HT-29 (cell line): ENCODE data around the gene RARRES2. TPM values are rescaled to one million over a fixed set of nuclear protein-coding genes. Genes with fewer than 3 reads are reported as not detected.
A peak's percentile ranks its signal among the peaks of the same experiment; 100 is the strongest.

Experiments
- DNase-seq: peaks from one replicate; pipeline ENCODE4 v3.0.0-alpha.2; 2015; ENCODE audit warnings: low spot score
- total RNA-seq: library from RNA; depleted of rRNA; stranded (reverse); fragments of >200 nt; shearing (Covaris generic); gene quantifications from 2 replicates; pipeline ENCODE4 v1.2.3, GENCODE V29; 2014

RARRES2 gene
- total RNA-seq, 1 experiment from 2014 or later, result 10.5 TPM

DNA sequence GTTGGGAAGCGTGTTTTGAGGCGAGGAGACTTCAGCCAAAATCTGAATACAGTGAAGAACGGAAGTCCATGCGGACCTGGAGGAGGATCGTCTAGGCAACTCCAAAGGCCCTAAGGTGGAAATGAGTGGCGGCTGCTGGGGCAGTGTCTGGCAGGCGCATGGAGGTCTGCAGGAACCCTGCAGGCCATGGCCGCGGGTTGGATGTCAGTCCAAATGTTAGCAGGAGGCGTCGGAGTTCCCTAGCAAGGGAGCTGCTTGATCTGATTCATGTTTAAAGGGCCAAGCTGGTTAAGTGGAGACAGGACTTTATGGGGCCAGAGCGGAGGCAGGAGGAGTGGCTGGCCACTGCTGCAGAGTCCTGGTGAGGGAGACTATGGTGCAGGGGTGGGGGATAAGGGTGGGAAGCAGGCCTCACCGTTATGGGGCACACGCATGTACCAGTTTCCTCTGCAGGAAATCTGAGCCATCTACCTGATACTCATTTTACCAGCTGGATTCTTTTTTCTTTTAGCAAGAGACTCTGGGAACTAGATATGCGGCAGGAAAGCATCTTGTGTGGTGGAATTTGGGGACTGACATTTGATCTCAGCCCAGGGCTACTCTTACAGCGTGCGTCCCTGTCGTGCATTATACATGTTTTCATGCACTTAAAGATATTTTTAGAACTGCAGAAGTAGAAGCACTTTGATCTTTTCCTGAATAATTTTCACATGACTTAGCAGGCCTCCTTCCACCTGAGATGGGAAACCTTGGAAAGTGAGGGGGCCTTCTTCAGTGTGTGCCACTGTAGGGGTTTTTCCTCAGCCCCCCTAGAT lies 20.6 kb upstream of the RARRES2 start:
- no peak for DNase-seq

GRCh38 chr7:150361402-150361801 lies 20.0 kb upstream of the RARRES2 start:
- no peak for DNase-seq

- DNase-seq, result no peak
Observed at GRCh38 chr7:150360363-150361058, 19.1 kb upstream of the RARRES2 start.

GRCh38 chr7:150359622-150360362 lies 18.4 kb upstream of the RARRES2 start:
- no peak for DNase-seq

- DNase-seq, result no peak
Observed at GRCh38 chr7:150358988-150359621, 17.7 kb upstream of the RARRES2 start.

DNA sequence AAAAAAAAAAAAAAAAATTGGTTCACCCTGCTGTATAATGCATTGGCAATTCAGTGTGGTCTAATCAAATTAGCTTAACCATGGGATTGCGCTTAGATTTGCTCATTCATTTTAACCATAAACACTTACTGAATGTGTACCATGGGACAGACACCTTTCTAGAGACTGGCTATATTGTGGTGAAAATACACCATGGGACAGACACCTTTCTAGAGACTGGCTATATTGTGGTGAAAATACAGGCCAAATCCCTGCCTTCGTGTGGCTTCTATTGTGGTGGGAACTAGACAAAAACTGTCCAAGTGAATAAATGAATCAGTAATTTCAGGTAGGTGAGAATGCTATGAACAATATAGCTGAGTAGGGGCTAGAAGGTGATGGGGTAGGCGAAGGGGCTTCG lies 17.0 kb upstream of the RARRES2 start:
- no peak for DNase-seq

- peak; percentile 32 for DNase-seq
Observed at GRCh38 chr7:150357771-150358427, 16.5 kb upstream of the RARRES2 start.

DNA sequence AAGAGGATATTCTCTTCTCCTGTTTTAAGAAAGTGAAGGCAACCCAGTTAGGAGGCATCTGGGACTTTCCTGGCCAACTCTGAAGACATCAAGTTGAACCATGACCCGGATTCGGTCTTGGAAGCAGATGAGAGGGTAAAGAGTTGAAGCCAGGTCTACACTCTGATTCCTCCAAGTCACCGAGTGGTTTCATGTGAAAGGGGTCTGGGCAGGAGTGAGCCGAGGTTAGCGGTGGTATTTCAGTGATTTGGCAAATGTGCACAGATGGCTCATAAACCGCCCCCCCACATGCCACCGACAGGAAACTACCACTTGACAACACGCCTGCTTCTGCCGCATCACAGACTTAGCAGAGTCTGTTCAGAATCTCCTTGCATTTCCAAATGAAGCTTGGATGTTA lies 15.8 kb upstream of the RARRES2 start:
- no peak for DNase-seq

DNA sequence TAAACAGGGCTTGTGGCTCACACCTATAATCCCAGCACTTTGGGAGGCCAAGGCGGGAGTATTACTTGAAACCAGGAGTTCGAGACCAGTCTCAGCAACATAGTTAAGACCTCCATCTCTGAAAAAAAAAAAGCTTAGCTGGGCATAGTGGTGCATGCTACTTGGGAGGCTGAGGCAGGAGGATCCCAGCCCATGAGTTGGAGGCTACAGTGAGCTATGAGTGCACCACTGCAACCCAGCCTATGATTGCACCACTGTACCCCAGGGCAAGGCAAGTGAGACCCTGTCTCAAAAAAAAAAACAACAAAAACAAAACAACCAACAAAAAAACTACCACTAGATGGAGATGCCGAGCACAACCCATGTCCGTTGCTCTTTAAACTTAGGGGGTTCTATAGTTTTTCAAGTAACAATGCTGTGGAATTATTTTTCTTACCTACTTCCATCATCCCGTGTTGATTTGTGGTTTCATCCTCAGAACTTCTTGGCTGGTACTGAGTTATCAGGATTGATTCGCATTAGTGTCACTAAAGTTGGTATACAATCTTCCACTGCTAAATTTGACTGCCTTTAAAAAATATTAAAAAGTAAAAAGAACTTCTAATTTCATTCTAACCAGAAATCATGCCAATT lies 15.0 kb upstream of the RARRES2 start:
- DNase-seq, result peak; percentile 68

GRCh38 chr7:150355666-150356059 lies 14.2 kb upstream of the RARRES2 start:
- no peak for DNase-seq

GRCh38 chr7:150351587-150352194 lies 10.3 kb upstream of the RARRES2 start:
- no peak for DNase-seq

DNA sequence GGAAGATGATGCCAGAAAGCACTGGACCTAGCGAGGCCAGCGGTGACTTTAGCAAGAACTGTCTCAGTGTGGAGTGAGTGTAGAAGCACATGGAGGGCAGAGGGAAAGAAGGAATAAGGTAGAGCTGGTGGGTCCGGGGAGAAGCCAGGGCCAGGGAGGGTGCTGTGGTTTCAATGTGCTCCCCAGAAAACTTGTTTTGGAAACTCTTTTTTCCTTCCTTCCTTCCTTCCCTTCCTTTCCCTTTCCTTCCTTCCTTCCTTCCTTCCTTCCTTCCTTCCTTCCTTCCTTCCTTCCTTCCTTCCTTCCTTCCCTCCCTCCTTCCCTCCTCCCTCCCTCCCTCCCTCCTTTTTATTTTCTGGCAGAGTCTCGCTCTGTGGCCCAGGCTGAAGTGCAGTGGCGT lies 5.5 kb upstream of the RARRES2 start:
- no peak for DNase-seq

GRCh38 chr7:150345012-150345411 lies 3.6 kb upstream of the RARRES2 start:
- DNase-seq, result no peak

- no peak for DNase-seq
Observed at GRCh38 chr7:150344299-150344698, 2.9 kb upstream of the RARRES2 start.

DNA sequence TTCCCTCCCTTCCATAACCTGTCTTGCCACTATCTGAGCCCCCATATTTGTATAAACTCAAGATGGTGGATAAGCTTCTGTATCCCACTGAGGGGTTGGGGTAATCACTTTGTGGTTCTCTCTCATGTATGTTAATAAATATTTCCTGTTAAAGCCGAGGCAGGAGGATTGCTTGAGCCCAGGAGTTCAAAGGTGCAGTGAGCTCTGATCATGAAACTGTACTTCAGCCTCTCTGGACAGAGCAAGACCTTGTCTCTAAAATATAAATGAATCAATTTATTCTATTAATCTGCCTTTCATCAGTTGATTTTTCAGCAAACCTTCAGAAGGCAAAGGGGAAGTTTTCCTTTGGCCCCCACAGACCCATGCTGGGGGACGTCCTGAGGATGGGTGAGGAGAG lies 1.8 kb upstream of the RARRES2 start:
- no peak for DNase-seq

DNA sequence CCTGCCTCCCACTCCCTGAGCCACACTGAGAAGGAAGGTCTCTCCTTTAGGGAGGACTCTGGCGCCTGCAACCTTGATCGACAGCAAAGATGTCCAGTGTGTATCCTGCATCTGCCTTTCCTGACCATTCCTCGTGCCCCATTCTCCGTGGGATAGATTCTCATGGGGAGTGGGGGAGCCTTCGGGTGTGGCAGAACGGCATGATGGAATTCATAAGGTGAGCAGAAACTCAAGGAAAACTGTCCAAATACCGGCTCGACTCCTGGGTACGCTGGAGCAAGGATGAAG lies 636 bp upstream of the RARRES2 start:
- DNase-seq, result no peak

- no peak for DNase-seq
Observed at GRCh38 chr7:150340875-150341262, 560 bp downstream of the RARRES2 start.

GRCh38 chr7:150340024-150340749 lies 1.2 kb downstream of the RARRES2 start:
- peak; percentile 73 for DNase-seq

DNA sequence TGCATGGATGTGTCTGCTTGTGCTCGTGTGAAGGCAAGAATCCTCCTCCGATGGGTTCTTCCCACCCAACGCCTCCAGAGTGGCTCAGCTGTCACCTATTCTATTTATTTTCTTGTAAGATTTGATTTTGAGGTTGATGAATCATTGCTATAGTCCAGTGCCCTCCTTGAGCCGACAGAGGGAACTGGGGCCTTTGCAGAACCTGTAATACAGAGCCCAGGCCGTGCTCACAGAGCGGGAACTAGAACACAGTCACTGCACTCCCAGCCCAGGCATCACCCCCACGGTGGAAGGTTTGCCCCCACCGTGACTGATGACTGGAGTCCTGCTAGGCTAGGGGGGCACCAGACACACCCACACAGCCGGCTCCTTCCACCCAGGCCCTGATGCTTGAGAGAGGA lies 2.0 kb downstream of the RARRES2 start:
- DNase-seq, result peak; percentile 50
